Ovary (tissue), 9 donors: ENCODE results near the gene C19orf12. TPM values are rescaled to one million over a fixed set of nuclear protein-coding genes. Genes with fewer than 3 reads are reported as not detected.

Experiments
- DNase-seq, 5 donors: peaks; one replicate each; pipeline ENCODE4 v3.0.0-alpha.2; 2019 to 2020
- H3K27ac ChIP-seq, 2 donors: fragments of 200-600 bp; one replicate each; pipeline versions ENCODE4 v1.5.1 to v1.8.0; 2019 to 2022
- H3K27me3 ChIP-seq: fragments of 200-600 bp; one replicate; pipeline ENCODE4 v1.8.0; 2022
- H3K36me3 ChIP-seq: fragments of 200-600 bp; sonication (generic); one replicate; pipeline ENCODE4 v1.5.1; 2019
- H3K4me1 ChIP-seq: one replicate; pipeline ENCODE4 v1.8.1; 2013; ENCODE audit warnings: mild to moderate bottlenecking, moderate library complexity; ENCODE audit not compliant: insufficient read depth
- H3K4me3 ChIP-seq: fragments of 200-600 bp; sonication (generic); one replicate; pipeline ENCODE4 v1.5.1; 2017
- H3K9me3 ChIP-seq, 2 donors: fragments of 200-600 bp in 1 of 2; sonication (generic) in 1 of 2; one replicate each; pipeline versions ENCODE4 v1.5.1 to v1.8.1; 2013 to 2019; ENCODE audit warnings: mild to moderate bottlenecking in 1 of 2, moderate library complexity in 1 of 2
- CTCF ChIP-seq, 3 donors: fragments of 450-650 bp in 2 of 3; fragments of 200-600 bp in 1 of 3; IDR thresholded peaks; one replicate each; pipeline versions ENCODE4 v1.5.1 to v1.8.0; 2016 to 2022; ENCODE audit warnings: antibody characterized with exemption in 3 of 3, mild to moderate bottlenecking in 1 of 3
- EP300 ChIP-seq: sonication (generic); formaldehyde crosslinking; IDR thresholded peaks from one replicate; pipeline ENCODE4 v1.6.1; 2017; ENCODE audit warnings: antibody characterized with exemption
- POLR2A ChIP-seq: fragments of 450-650 bp; IDR thresholded peaks from one replicate; pipeline ENCODE4 v1.6.1; 2017; ENCODE audit warnings: antibody characterized with exemption, mild to moderate bottlenecking, moderate library complexity
- WGBS, 3 donors: extraction: QIAGEN DNeasy Blood & Tissue Kit in 1 of 3; methylation state at CpG; one replicate each; pipeline versions ENCODE4 v1.1.5 to v1.1.7; 2013 to 2017; 5-methylcytosine and 5-hydroxymethylcytosine counted together
- intact Hi-C, 4 donors: fragments of 100-400 bp; cut with DNase I; formaldehyde crosslinking; loops; one replicate each; pipeline versions ENCODE4 v1.11.0 to v1.15.1; 2022 to 2023
- polyA plus RNA-seq, 2 donors: library from polyadenylated mRNA; stranded (reverse); fragments of 200-250 nt in 1 of 2; fragments of 350-450 nt in 1 of 2; fragmentation: Illumina TruSeq in 1 of 2; extraction: RNeasy Lipid Tissue Mini Kit (QIAGEN cat#74804) in 1 of 2; gene quantifications; one replicate each; pipeline ENCODE4 v1.2.3, GENCODE V29; 2013 to 2014
- total RNA-seq, 7 donors: library from RNA; depleted of rRNA in 2 of 7; stranded (reverse); fragments of >200 nt in 2 of 7; fragmentation: NEBNext Ultra II Directional in 3 of 7; extraction: Animal tissue kit (Norgen Biotek cat#: 25700) in 3 of 7; gene quantifications; one replicate each; pipeline versions ENCODE4 v1.1.0 to v1.2.4, GENCODE V29; 2016 to 2023
- donor health status: DM: no; HTN: no; CAD: no; lungs with moderate emphysema.
- donor health status: DM: no; HTN: no; CAD: no.
- donor health status: Bipolar disorder and iron deficiency.
- donor health status: DM: yes; HTN: yes; CAD: no.
- donor health status: DM: no; HTN: no; CAD: no.
- donor health status: DM: yes; HTN: yes; CAD: no.

C19orf12 gene
- total and polyA plus RNA-seq, 9 donors, result 15.6 to 33.6 (median 24.1) TPM

GRCh38 chr19:29678484-29679106, 36.5 kb downstream of the C19orf12 start:
- intact Hi-C loops, result no loop called here
- no peak for TF ChIP-seq EP300
- TF ChIP-seq CTCF (IDR thresholded peaks at IDR 0.05), result no peak
- TF ChIP-seq POLR2A, result no peak
- H3K36me3 ChIP-seq, result no peaks in the 10 kb centered on the region
- peaks cover 9% of the 10 kb centered on the region for H3K4me1 ChIP-seq
- WGBS, 3 donors, result 22 to 32% (median 28%) methylated on average over 18 to 20 of the region's 20 CpGs
- H3K4me3 ChIP-seq, result no peak overlapping the region
- H3K9me3 ChIP-seq, result no peaks in the 10 kb centered on the region
- DNase-seq, result peak in 4 of 5 donors; percentile 56 to 91 (median 70)
- H3K27ac ChIP-seq, result no peak overlapping the region
- H3K27me3 ChIP-seq, result no peaks in the 10 kb centered on the region

- Histone ChIP-seq H3K27me3 (no peaks in the 10 kb centered on the region), H3K4me3 (no peak overlapping the region), H3K27ac (no peak overlapping the region), H3K9me3 (no peaks in the 10 kb centered on the region), H3K4me1 (peaks cover 9% of the 10 kb centered on the region), H3K36me3 (no peaks in the 10 kb centered on the region)
- TF ChIP-seq CTCF (IDR thresholded peaks at IDR 0.05) (no peak), POLR2A (no peak), EP300 (no peak)
- DNase-seq, result no peak
- intact Hi-C loops, result no loop called here
- 89 to 92% (median 90%) methylated on average over 23 of the region's 23 CpGs for WGBS, 3 donors
Observed at GRCh38 chr19:29677001-29677817, 37.9 kb downstream of the C19orf12 start.

- 59 to 72% (median 60%) methylated on average over 8 of the region's 8 CpGs for WGBS, 3 donors
- intact Hi-C loops, result no loop called here
- TF ChIP-seq POLR2A (no peak), EP300 (no peak), CTCF (IDR thresholded peaks at IDR 0.05) (no peak)
- Histone ChIP-seq H3K9me3 (no peaks in the 10 kb centered on the region), H3K4me1 (peaks cover 9% of the 10 kb centered on the region), H3K4me3 (no peak overlapping the region), H3K36me3 (no peaks in the 10 kb centered on the region), H3K27me3 (no peaks in the 10 kb centered on the region), H3K27ac (no peak overlapping the region)
- peak in 1 of 5 donors; percentile 11 for DNase-seq
Observed at GRCh38 chr19:29676586-29676985, 38.5 kb downstream of the C19orf12 start.

- TF ChIP-seq EP300 (no peak), CTCF (IDR thresholded peaks at IDR 0.05) (no peak), POLR2A (no peak)
- Histone ChIP-seq H3K27me3 (no peaks in the 10 kb centered on the region), H3K4me1 (peaks cover 9% of the 10 kb centered on the region), H3K9me3 (no peaks in the 10 kb centered on the region), H3K4me3 (no peak overlapping the region), H3K36me3 (no peaks in the 10 kb centered on the region), H3K27ac (no peak overlapping the region)
- DNase-seq, result peak in 1 of 5 donors; percentile 7
- 85 to 88% (median 88%) methylated on average over 13 of the region's 13 CpGs for WGBS, 3 donors
- intact Hi-C loops, result no loop called here
Observed at GRCh38 chr19:29675650-29676186, 39.3 kb downstream of the C19orf12 start.
